ENCODE results near the gene RARA.

The RARA gene

DNA sequence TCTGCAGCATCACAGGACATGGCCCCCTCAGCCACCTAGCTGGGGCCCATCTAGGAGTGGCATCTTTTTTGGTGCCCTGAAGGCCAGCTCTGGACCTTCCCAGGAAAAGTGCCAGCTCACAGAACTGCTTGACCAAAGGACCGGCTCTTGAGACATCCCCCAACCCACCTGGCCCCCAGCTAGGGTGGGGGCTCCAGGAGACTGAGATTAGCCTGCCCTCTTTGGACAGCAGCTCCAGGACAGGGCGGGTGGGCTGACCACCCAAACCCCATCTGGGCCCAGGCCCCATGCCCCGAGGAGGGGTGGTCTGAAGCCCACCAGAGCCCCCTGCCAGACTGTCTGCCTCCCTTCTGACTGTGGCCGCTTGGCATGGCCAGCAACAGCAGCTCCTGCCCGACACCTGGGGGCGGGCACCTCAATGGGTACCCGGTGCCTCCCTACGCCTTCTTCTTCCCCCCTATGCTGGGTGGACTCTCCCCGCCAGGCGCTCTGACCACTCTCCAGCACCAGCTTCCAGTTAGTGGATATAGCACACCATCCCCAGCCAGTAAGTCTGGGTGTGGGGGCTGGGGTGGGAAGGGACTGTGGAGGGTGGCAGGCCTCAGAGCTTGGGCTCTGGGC, 22.0 kb downstream of the RARA start:
- no peak for DNase-seq

DNA sequence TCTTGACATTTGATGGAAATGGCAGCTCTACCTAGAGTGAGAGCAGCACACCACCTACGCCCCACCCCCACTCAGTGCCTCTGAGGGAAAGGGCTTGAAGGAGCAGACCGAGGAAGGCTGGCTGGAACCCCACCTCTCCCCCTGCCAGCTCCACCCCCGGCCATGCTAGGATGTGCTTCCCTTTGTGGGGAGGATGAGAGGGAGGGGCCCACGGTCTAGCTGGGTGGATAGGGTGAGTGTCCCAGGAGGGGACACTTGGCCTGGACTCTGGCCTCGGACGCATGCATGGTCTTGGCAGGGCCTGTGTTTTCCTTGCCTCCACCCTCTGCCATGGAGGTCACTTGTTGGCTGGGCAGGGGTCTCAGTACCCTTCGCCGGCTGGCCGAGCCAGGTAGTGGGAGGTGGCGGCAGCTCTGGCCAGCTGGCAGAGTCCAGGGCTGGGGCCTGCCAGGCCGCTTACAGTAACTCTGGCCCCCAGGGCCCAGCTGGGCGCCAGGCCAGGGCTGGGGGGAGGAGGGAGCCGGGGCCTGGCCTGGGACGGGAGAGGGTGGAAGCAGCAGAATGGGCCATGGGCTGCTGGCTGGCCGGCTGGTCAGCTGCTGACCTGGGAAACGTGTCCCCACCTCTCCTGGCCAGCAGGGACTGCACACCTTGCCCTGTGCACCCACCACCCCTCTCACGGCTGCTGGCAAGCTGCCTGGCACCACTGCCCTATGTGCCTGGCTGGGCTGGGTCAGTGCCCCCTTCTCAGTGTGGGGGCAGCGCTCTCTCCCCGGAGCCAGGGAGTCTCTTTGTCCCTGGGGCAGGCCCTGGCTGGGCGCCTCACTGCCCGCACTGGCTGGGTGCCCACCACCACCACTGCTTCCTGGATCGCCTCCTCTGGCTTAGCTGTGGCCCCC, 23.0 kb downstream of the RARA start:
- no peak for DNase-seq

DNA sequence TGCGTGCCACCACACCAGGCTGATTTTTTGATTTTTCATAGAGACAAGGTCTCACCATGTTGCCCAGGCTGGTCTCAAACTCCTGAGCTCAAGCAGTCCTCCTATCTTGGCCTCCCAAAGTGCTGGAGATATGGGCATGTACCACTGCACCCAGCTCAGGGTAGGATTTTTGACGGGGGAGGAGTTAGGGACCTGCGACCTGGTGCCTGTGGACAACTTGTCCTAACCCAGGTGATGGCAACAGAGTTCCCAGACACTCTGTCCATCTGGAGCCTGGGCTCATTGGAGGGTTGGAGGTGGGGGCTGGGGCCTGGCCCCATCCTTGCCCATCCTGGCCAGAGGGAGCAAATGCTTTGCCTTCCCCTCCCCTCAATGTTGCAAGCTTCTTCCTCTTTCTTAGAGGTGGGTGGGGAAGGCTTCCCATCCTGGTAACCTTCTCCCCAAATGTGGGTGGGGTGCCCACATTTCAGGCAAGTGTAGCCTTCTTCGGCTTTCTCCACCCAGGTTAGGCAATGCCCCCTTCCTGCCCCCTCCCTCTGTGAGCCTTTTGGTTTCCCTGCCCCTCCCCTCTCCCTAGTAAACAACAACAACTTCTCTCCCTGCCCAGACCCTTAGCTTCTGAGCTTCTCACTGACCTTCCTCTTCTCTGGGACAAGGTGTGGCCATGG, 24.9 kb downstream of the RARA start:
- DNase-seq = no peak

DNA sequence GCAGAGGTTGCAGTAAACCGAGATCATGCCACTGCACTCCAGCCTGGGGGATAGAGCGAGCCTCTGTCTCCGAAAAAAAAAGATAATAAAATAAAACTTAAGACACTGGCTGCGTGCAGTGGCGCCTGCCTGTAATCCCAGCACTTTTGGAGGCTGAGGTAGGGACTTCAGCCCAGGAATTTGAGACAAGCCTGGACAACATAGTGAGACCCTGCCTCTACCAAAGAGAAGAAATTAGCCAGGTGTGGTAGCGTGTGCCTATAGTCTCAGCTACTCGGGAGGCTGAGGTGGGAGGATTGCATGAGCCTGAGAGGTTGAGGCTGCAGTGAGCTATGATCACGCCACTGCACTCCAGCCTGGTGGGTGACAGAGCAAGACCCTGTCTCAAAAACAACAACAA, 26.6 kb downstream of the RARA start:
- no peak for DNase-seq

DNA sequence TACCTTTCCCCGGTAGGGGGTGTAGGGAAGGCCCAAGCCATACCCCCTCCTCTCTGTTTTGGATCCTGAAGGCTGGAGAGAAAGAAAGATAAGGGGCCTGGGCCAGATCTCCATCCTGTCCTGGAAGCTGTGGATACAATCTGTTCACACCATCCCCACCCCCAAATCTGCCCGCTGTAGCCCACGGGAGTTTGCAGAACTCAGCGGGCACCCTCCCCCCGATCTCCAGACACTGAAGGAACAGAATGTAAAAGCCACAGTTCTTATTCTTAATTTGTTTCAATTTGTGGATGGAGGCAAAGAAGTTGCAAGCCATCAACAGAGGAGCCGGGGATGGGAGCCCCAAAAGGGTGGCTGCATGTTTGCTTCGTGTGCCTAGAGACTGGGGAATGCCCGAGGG, 28.4 kb downstream of the RARA start:
- DNase-seq = no peak

DNA sequence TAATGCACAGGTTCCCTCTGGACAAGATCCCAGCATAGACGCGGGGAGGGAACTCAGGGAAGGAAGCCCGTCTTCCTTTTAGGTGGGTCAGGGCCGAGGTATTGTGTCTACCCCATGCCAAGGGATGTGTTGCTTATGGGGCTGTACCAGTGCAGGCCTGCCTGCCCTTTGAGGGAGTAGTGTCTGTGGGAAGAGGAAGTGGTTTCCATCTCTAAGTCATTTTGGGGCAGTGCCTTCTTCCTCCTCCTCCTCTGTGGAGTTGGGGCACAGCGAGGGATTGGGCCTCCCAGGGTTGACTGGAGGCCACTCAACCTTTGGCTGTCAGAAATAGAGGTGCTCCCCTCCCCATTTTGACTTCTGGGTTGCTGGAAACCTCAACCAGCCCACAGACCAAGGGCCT, 29.1 kb downstream of the RARA start:
- DNase-seq = no peak

DNA sequence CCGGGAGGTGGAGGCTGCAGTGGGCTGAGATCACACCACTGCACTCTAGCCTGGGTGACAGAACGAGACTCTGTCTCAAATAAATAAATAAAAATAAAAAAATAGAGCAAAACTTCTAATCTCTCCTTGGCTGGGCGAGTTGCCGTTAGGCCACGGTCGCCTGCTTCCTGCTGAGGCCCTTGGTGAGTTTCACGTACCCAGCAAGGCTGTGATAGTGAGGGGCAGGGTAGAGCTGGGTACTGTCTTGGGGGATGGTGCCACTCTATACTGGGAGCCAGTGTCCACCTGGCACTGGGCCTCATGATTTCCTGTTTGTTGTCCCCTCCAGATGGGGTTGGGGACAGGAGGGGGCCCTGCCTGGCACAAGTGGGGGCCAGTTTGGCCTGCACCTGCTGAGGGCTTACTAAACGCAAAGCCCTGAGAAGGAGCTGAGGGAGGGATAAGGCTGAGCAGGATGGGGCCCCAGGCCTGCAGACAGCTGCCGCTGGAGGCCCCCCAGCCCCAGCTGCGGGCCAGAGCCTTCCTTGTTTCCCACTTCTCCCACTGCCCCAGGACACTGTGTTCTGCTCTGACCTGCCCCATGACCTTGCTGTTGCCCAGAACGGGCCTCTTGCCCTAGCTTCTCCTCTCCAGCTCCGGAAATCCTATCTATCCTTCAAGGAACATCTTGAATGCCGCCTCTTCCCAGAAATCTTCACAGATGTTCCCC, 30.1 kb downstream of the RARA start:
- no peak for DNase-seq

DNA sequence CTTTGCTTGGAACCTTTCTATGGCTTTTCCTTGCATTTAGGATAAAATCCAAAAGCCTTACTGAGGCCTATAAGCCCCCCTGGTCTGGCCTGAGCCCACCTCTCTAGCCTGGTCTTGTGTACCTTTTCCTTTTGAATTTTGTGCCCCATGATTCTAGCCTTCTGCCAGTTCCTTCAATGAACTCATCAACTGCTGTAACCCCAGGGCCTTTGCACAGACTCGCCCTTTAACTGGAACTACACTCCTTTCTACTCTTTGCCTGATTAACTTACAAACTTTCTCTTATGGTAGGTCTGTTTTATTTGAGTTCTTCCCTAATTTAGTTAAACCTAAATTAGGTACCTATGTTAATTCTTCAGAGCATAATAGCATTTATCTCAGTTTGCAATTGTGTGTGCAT, 31.3 kb downstream of the RARA start:
- no peak for DNase-seq

DNA sequence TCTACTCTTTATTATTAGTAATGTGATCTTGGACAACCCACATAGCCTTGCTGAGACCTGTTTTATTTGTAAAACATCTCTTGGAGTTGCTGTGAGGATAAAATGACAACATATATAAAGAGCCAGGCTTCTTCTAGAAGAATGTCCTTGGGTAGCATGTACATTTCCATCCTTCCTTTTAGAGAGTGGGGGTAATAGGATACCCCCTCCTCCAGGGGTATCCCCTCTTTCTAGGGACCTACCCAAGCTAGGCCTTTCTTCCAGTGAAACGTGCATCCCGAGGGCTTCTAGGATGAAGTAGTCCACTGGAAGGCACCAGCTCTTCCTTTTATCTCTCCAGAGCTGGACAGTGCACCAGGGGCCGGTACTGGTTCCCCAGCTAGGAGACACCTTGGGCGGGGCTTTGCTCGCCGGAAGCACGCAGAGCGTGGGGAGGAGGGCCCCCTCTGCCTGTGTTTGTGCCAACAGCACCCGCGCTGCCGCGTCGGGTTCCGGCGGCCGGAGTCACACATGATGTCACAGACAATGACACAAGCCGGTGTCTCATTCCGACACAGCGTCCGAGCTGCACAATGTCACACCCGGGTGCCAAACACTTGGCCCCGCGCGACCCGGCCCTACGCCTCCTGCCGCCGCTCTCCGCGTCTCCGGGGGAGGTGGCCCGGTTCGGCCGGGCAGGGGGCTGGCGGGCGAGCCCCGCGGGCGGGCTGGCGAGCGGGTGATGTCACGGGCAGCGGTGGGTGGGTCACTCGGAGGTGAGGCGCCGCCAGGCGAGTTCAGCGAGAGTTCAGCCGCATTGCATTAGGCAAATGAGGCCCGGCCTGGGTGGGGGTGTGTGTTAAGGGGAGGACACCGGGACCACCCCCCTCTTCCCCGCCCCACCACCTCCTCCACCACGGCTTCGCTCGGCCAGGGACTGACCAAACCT, 32.2 kb downstream of the RARA start:
- no peak for DNase-seq

DNA sequence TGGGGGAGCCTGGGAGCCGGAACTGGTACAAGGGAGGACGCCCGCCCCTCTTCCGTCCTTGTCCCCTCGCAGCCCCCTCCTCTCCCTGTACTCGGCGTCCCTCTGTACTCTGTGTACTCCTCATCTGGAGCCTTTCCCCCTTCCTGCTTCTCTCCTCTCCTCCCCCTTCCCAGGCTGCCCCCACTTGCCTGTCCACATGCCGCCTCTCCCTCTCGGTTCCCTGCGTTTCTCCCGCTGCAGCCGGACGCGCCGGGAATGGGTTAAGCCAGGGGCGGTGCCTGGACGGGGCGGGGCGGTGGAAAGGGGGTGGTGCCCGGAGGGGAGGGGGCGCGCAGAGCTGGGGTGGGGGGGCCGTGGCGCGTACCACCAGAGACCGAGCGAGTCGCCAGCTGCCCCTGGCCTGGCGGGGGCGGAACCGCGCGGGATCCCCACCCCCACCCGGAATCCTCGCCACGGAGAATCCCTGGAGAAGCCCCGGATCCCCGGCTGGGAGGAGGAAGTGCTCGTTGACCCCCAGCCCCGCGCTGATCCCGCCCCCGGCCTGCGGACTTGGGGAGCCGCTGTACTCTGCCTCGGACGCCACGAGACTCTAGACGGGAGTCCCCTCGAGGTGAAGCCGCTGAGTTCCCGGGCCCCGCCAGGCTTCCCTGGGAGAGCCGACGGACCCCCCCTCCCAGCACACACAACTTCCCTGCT, 33.0 kb downstream of the RARA start:
- no peak for DNase-seq

DNA sequence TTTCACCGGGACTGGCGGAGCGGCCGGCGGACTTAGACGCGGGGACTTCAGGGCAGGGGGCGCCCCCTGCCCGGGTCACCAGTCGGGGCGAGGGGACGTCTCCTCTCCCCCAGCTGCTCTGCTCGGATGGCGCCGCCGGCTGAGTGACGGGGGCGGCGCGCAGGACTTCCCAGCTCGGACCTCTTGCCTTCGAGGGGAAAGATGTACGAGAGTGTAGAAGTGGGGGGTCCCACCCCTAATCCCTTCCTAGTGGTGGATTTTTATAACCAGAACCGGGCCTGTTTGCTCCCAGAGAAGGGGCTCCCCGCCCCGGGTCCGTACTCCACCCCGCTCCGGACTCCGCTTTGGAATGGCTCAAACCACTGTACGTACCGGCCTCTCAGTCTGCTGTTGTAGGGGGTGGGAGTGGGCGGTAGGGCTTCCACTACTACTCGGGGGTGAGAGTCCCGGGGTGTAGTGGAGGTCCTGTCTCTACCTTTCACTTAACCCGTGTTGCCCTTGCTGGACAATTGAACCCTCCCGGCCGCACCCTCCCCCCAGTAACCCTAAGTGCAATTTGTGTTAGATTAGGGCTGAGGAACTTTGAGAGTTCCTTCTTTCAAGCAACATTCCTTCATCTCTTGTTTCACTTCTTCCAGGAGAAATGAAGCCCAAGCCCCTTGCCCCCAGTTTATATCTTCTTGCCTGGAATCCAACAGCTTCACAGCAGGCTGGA, 33.7 kb downstream of the RARA start:
- no peak for DNase-seq

DNA sequence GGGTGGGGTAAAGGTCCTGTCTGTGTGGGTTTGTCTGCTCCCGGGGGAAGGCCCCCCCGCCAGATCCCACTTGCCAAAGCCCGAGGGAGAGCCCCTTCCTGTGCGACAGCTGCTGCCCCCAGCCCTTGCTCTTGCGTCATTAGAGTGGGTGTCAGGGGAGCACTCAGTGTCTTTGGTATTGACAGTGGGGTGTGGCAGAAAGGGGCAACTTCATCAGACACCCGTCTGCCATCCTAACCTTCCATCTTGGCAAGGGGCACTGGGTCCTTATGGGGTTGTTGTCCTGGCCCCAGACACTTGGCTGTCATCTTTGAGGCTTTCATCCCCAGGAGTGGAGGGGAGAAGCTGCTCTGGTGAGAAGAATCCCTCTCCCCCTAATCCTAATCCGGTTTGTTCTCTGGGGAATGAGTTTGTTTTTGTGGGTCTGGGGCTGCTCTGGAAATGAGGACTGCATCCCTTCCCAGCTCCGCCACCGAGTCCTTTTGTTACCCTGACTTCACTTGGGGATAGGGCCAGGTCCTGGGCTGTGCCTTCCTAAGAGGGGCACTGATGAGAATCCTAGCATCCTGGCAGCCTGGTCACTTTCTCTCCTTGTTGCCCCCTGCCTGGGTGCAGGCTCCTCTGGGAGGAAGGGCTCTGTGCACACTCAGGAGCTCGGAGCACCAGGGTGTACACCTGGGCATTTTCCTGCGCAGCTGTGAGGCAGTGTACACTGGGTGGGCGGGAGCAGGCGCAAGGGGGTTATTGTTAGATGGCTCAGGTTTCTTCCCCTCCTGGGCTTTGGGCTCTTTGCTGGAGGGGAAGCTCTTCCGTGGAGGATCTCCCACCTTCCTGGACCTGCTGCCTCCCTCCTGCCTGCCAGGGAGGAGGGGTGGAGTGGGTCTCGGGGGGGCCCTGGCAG, 34.5 kb downstream of the RARA start:
- DNase-seq = no peak

DNA sequence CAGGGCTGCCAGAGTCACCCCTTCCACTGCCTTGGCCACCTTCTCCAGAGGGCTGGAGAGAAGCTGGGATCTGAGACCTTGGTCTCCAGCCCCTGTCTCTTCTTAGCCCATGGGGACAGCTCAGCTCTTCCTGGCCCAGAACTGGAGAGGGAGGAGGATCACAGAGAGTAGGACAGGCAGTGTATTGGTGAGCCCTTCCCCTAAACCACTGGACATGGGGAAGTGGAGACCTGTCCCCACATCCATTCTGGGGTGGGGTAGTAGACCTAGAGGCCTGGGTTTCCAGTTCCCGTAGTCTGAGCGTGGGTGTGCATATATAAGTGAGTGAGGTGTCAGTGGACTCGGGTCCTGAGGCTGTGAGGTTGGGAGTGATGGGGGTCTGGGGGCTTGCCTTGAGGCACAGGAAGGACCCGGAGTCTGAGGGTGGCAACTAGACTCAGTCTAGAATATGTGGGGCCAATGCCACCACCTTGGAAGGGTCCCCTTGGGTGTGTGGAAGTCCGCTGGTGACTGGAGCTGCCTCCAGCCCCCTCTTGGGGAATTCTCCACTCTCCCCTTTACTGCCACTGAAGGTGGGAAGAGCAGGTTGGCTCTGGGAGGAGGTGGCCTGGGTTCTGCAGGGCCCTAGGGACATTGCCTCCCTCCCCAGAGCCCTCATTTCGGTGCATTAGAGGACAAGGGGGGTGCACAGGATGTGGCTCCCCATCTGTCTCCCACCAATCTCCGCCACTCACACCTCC, 35.6 kb downstream of the RARA start:
- DNase-seq = no peak

DNA sequence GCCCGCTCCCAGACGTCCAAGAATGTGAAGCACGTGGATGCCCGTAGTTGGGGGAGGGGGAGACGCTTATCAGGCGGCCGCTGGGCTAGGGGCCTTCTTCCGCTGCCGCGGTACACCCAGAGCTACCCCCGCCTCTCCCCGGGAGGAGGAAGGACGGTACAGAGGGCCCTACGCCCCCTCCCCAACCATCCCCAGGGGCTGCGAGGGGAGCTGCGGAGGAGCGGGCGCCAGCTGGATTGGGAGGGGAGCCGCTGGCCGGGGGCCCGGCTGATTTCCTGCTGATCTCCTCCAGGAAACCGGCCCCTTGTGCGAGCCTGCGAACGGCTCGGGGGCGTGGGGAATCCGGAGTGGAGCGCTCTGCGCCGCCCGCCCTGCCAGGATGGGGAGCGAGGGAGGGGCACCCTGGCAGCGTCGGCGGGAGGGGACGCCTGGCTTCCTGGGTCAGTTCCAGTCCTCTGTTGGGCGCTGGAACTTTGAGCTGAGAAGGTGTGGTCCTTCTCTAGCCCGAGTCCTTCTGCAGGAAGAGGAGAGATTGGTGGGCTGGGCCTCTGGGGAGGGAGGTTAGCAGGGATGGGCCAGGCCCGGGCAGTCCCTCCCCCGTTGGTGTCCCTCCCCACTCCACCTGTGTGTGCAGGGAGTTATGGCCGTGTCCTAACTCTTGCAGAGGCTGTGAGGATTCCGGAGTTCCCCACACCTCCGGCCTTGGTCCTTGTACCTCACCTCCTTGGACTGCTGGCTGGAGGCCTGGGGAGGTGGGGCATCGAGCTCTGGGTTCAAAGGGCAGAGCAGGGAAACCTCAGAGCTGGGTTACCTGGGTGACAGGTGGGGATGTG, 36.4 kb downstream of the RARA start:
- DNase-seq = no peak

DNA sequence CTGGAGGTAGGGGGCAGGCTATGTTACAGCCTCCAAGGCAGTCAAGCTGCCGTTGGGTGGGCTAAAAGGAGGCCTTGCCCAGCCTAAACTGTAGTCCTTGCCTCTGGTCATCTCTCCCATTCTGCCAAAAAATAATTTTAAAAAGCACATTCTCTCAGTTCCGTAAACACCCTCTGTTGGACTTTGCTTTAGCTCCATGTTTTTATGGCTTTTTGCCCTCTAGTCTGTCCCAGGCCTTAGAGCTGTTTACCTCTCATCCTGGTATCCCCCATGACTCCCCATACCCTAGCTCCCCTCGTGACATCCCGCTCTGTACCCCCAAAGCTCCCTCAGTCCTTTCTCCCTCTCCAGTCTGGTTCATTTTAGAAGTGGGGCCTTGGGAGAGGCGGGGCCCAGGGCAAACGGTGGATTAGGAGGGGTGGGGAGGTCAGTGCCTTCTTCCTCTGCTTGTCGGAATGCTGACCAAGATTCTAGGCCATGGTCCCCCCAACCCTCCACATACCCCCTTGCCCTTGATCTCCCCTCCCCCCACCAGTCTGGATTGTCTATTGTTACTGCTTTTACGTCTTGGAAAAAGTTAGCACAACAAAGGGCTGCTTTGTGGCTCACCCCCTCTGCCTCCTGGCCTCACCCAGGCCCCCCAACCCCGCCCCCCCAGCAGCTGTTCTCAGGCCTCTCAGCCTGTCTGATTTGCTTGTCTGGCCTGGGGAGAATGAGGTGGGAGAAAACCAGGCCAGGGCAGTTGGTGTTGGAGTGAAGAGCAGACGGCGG, 37.2 kb downstream of the RARA start:
- DNase-seq = no peak

DNA sequence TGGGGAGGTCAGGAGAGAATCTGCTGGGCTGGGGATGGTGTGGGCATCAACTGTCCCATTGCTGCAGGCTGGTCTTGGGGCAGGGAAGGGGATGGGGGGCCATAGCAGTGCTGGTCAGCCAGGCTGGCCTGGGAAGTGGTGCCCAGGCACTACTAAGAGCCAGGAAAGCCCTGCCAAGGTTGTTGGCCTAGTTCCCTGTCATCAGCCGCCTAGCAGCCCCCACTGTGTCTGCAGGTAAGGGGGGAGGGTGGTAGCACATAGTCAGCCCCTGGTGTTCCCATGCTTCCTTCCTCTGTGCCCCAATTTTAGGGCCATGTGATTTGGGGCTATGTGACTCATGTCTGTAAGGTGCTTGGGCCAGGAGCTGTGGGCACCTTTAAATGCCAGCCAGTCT, 37.8 kb downstream of the RARA start:
- DNase-seq = no peak
